ENCODE data around the gene RETREG3. TPM values are rescaled to one million over a fixed set of nuclear protein-coding genes. Genes with fewer than 3 reads are reported as not detected.
A peak's percentile ranks its signal among the peaks of the same experiment; 100 is the strongest.

The RETREG3 gene
- total and polyA plus RNA-seq, 2 of the 13 experiments (the other 11 are each of a cell fraction or from before 2014, with no cell fraction given), result 47.0 to 55.8 TPM

DNA sequence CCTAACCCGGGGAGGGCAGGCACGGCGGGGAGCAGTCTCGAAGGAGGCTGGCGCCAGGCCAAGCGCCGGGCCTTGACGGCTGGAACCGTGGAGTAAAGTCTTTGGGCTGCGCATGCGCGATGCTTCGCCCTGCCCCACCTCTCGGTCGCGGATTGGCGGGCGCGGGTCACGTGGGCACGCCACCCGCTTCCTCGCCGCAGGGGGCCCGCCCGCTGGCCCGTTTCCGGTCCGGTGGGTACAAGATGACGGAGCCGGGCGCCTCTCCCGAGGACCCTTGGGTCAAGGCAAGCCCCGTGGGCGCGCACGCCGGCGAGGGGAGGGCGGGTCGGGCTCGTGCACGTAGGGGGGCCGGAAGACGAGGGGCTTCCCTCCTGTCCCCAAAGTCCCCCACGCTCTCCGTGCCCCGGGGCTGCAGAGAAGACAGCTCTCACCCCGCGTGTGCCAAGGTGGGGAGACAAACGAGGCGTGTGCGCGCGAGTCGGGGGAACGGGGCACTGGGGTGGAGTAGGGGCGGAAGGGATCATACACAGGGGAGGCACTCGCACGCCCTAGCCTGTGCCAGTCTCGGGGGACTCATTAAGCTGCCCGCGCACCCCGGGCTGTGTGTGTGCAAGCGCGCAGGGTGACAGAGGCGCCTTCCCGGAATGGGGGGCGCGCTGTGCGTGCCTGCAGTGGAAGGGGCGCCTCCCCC lies 42.1 kb downstream of the RETREG3 start, which contains the start of gene MLX (continued):
- TF ChIP-seq ZSCAN21 (CRISPR knock-in tag; IDR thresholded peaks at IDR 0.05; ENCODE audit: borderline replicate concordance) (peak; percentile 45; the same call in 1 of the 2 replicates), KAT2B (IDR thresholded peaks at IDR 0.05; ENCODE audit: borderline replicate concordance, low read depth, low read length) (no peak), SMYD3 (CRISPR knock-in tag; IDR thresholded peaks at IDR 0.05) (peak; percentile 98), KLF15 (CRISPR knock-in tag; IDR thresholded peaks at IDR 0.05; ENCODE audit: borderline replicate concordance) (no peak), ZFP62 (CRISPR knock-in tag; IDR thresholded peaks at IDR 0.05) (no peak), NFYB (CRISPR knock-in tag; IDR thresholded peaks at IDR 0.05) (peak; percentile 93), ZNF749 (CRISPR knock-in tag; IDR thresholded peaks at IDR 0.05; ENCODE audit: borderline replicate concordance) (peak; percentile 66), HMG20A (CRISPR knock-in tag; IDR thresholded peaks at IDR 0.05; ENCODE audit: borderline replicate concordance) (no peak), ZNF569 (CRISPR knock-in tag; IDR thresholded peaks at IDR 0.05; ENCODE audit: borderline replicate concordance) (no peak), ZNF616 (CRISPR knock-in tag; IDR thresholded peaks at IDR 0.05; ENCODE audit: low read depth) (peak; percentile 17), ZSCAN29 (CRISPR knock-in tag; conservative IDR thresholded peaks at IDR 0.05) (peak; percentile 78), ZNF256 (CRISPR knock-in tag; conservative IDR thresholded peaks at IDR 0.05) (no peak), ZNF652 (CRISPR knock-in tag; IDR thresholded peaks at IDR 0.05; ENCODE audit: borderline replicate concordance, low read depth) (no peak; the same call in 1 of the 2 replicates), NPAS2 (CRISPR knock-in tag; IDR thresholded peaks at IDR 0.05; ENCODE audit: borderline replicate concordance) (no peak), ZNF556 (CRISPR knock-in tag; IDR thresholded peaks at IDR 0.05; ENCODE audit: borderline replicate concordance) (peak; percentile 96), NFYC (CRISPR knock-in tag; IDR thresholded peaks at IDR 0.05) (peak; percentile 95)
- TF ChIP-seq, protein P1, sequence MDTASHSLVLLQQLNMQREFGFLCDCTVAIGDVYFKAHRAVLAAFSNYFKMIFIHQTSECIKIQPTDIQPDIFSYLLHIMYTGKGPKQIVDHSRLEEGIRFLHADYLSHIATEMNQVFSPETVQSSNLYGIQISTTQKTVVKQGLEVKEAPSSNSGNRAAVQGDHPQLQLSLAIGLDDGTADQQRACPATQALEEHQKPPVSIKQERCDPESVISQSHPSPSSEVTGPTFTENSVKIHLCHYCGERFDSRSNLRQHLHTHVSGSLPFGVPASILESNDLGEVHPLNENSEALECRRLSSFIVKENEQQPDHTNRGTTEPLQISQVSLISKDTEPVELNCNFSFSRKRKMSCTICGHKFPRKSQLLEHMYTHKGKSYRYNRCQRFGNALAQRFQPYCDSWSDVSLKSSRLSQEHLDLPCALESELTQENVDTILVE (CRISPR knock-in tag; IDR thresholded peaks at IDR 0.05), result peak; percentile 95
- TF ChIP-seq, protein P2, sequence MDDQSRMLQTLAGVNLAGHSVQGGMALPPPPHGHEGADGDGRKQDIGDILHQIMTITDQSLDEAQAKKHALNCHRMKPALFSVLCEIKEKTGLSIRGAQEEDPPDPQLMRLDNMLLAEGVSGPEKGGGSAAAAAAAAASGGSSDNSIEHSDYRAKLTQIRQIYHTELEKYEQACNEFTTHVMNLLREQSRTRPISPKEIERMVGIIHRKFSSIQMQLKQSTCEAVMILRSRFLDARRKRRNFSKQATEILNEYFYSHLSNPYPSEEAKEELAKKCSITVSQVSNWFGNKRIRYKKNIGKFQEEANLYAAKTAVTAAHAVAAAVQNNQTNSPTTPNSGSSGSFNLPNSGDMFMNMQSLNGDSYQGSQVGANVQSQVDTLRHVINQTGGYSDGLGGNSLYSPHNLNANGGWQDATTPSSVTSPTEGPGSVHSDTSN (CRISPR knock-in tag; IDR thresholded peaks at IDR 0.05; ENCODE audit: borderline replicate concordance), result no peak
- TF ChIP-seq, protein P3, sequence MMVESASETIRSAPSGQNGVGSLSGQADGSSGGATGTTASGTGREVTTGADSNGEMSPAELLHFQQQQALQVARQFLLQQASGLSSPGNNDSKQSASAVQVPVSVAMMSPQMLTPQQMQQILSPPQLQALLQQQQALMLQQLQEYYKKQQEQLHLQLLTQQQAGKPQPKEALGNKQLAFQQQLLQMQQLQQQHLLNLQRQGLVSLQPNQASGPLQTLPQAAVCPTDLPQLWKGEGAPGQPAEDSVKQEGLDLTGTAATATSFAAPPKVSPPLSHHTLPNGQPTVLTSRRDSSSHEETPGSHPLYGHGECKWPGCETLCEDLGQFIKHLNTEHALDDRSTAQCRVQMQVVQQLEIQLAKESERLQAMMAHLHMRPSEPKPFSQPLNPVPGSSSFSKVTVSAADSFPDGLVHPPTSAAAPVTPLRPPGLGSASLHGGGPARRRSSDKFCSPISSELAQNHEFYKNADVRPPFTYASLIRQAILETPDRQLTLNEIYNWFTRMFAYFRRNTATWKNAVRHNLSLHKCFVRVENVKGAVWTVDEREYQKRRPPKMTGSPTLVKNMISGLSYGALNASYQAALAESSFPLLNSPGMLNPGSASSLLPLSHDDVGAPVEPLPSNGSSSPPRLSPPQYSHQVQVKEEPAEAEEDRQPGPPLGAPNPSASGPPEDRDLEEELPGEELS (CRISPR knock-in tag; IDR thresholded peaks at IDR 0.05), result peak; percentile 58
- TF ChIP-seq, protein P4, sequence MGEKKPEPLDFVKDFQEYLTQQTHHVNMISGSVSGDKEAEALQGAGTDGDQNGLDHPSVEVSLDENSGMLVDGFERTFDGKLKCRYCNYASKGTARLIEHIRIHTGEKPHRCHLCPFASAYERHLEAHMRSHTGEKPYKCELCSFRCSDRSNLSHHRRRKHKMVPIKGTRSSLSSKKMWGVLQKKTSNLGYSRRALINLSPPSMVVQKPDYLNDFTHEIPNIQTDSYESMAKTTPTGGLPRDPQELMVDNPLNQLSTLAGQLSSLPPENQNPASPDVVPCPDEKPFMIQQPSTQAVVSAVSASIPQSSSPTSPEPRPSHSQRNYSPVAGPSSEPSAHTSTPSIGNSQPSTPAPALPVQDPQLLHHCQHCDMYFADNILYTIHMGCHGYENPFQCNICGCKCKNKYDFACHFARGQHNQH (CRISPR knock-in tag; IDR thresholded peaks at IDR 0.05), result peak; percentile 98

Measured in HepG2 (cell line).